PC-3 (cell line): ENCODE data around the gene SLC25A17. TPM values are rescaled to one million over a fixed set of nuclear protein-coding genes. Genes with fewer than 3 reads are reported as not detected.

ENCODE experiments used
- ATAC-seq: fragments of 200-7000 bp; cut with Tn5 transposase; 2 replicates; pipeline ENCODE4 v1.9.1; 2020; ENCODE audit warnings: mild to moderate bottlenecking, moderate library complexity
- BruUV-seq: library from RNA; stranded (reverse); fragments of 400-500 nt; replicated peaks from 2 replicates; lab custom pipeline; 2021; lab: Mats Ljungman, UMichigan
- CTCF ChIA-PET: fragments of 300-600 bp; sonication (Branson Sonifier 250); formaldehyde crosslinking; loops from one replicate; lab custom pipeline; 2022; ENCODE audit warnings: antibody characterized with exemption; lab: Charles Lee
- POLR2A ChIA-PET: fragments of 300-600 bp; sonication (Branson Sonifier 250); formaldehyde crosslinking; loops from one replicate; lab custom pipeline; 2022; ENCODE audit warnings: antibody characterized with exemption; ENCODE audit not compliant: unreplicated experiment; lab: Charles Lee
- DNase-seq: peaks from one replicate; pipeline ENCODE4 v3.0.0-alpha.2; 2015
- H2AFZ ChIP-seq: fragments of 300-600 bp; sonication (generic); 2 replicates; pipeline ENCODE4 v1.6.0; 2016; ENCODE audit warnings: antibody characterized with exemption, low read length
- H3F3A ChIP-seq: fragments of 300-600 bp; sonication (generic); one replicate; pipeline ENCODE4 v1.6.0; 2017; ENCODE audit warnings: antibody characterized with exemption, low read length, control low read depth, mild to moderate bottlenecking; ENCODE audit not compliant: unreplicated experiment
- H3K27ac ChIP-seq: fragments of 300-600 bp; sonication (generic); 2 replicates; pipeline ENCODE4 v1.5.1; 2016; ENCODE audit warnings: mild to moderate bottlenecking, low read length
- H3K27me3 ChIP-seq: fragments of 300-600 bp; sonication (generic); 2 replicates; pipeline ENCODE4 v1.6.1; 2016; ENCODE audit warnings: low read length, mixed read lengths
- H3K36me3 ChIP-seq: fragments of 300-600 bp; sonication (generic); 2 replicates; pipeline ENCODE4 v1.6.1; 2016; ENCODE audit warnings: low read depth, mixed run types, low read length, mixed read lengths
- H3K4me1 ChIP-seq: fragments of 300-600 bp; sonication (generic); 2 replicates; pipeline ENCODE4 v1.5.1; 2016; ENCODE audit warnings: low read length; ENCODE audit not compliant: insufficient read depth
- H3K4me2 ChIP-seq: fragments of 300-600 bp; sonication (generic); 2 replicates; pipeline ENCODE4 v1.6.0; 2016; ENCODE audit warnings: low read length
- H3K4me3 ChIP-seq: fragments of 300-600 bp; sonication (generic); 2 replicates; pipeline ENCODE4 v1.5.1; 2016; ENCODE audit warnings: mild to moderate bottlenecking, low read length, mixed read lengths
- H3K79me2 ChIP-seq: fragments of 300-600 bp; sonication (generic); 2 replicates; pipeline ENCODE4 v1.6.1; 2017; ENCODE audit warnings: low read length, mixed read lengths
- H3K9ac ChIP-seq: fragments of 300-600 bp; sonication (generic); 2 replicates; pipeline ENCODE4 v1.6.0; 2016; ENCODE audit warnings: mild to moderate bottlenecking, low read length
- H3K9me2 ChIP-seq: fragments of 300-600 bp; sonication (generic); replicated peaks from 2 replicates; pipeline ENCODE4 v1.6.1; 2016; ENCODE audit warnings: mixed run types, low read length, mixed read lengths
- H3K9me3 ChIP-seq: fragments of 300-600 bp; sonication (generic); 2 replicates; pipeline ENCODE4 v1.6.1; 2016; ENCODE audit warnings: low read length, mixed read lengths
- H4K20me1 ChIP-seq: fragments of 300-600 bp; sonication (generic); 2 replicates; pipeline ENCODE4 v1.6.1; 2016; ENCODE audit warnings: low read length, mixed read lengths
- CTCF ChIP-seq: fragments of 300-600 bp; sonication (generic); conservative IDR thresholded peaks from 2 replicates; pipeline ENCODE4 v1.5.1; 2017; ENCODE audit warnings: antibody characterized with exemption, low read depth, mild to moderate bottlenecking, low read length
- EZH2 ChIP-seq: fragments of 300-600 bp; sonication (generic); IDR thresholded peaks from one replicate; pipeline ENCODE4 v1.6.1; 2017; ENCODE audit warnings: antibody characterized with exemption, mild to moderate bottlenecking, low read length; ENCODE audit not compliant: unreplicated experiment
- EZH2phosphoT487 ChIP-seq: fragments of 300-600 bp; sonication (generic); IDR thresholded peaks from 2 replicates; pipeline ENCODE4 v1.6.1; 2018; ENCODE audit warnings: mild to moderate bottlenecking, antibody characterized with exemption, low read length, borderline replicate concordance
- intact Hi-C: fragments of 100-400 bp; cut with micrococcal nuclease; formaldehyde crosslinking; loops from 2 replicates; pipeline ENCODE4 v1.9.0; 2023
- total RNA-seq: library from RNA; depleted of rRNA; stranded (reverse); fragments of >200 nt; gene quantifications from 2 replicates; pipeline ENCODE4 v1.2.3, GENCODE V29; 2014

Gene SLC25A17
- total RNA-seq, 1 experiment from 2014 or later, result 18.3 TPM

DNA sequence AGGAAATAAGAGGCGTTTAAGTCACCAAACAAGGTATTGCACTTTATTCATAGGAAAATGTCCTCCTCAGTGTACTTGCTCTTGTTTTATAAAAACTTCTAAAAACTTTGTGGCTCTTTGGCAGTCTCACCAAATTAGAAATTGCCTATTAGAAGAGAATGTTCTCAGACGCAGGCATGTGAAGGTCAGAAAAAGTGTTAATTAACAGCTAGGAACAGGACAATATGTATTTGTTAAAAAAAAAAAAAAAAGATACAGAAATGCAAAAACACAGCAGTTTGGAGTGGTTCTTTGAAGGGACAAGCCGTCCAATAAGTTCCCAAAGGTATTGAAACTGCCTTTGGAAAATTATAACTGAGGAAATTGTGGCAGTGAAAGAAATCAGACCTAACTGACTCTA is 67.9 kb downstream of the SLC25A17 start:
- DNase-seq (no peak), ATAC-seq (no peak)
- Histone ChIP-seq H3K27ac (no peak overlapping the region), H3K4me2 (no peak overlapping the region), H3K4me1 (no peaks in the 10 kb centered on the region), H4K20me1 (no peaks in the 10 kb centered on the region), H3K9me3 (no peaks in the 10 kb centered on the region), H3F3A (no peaks in the 10 kb centered on the region), H3K9me2 (no peaks in the 10 kb centered on the region), H3K36me3 (no peaks in the 10 kb centered on the region), H3K4me3 (no peak overlapping the region), H3K9ac (no peak overlapping the region), H2AFZ (no peak overlapping the region), H3K79me2 (no peaks in the 10 kb centered on the region), H3K27me3 (no peaks in the 10 kb centered on the region)
- intact Hi-C loops, result no loop called here
- POLR2A ChIA-PET, result no interaction called here
- CTCF ChIA-PET, result no interaction called here
- no peak for TF ChIP-seq CTCF
- no peak for TF ChIP-seq EZH2
- no peak for TF ChIP-seq EZH2phosphoT487
- BruUV-seq, result no TSS peak

GRCh38 chr22:40749829-40750228 is 69.3 kb downstream of the SLC25A17 start:
- Histone ChIP-seq H3K36me3 (no peaks in the 10 kb centered on the region), H3K9me2 (no peaks in the 10 kb centered on the region), H3K4me1 (no peaks in the 10 kb centered on the region), H4K20me1 (no peaks in the 10 kb centered on the region), H2AFZ (no peak overlapping the region), H3F3A (no peaks in the 10 kb centered on the region), H3K4me3 (no peak overlapping the region), H3K9ac (no peak overlapping the region), H3K27me3 (no peaks in the 10 kb centered on the region), H3K27ac (no peak overlapping the region), H3K9me3 (no peaks in the 10 kb centered on the region), H3K79me2 (no peaks in the 10 kb centered on the region), H3K4me2 (no peak overlapping the region)
- DNase-seq (no peak), ATAC-seq (no peak)
- BruUV-seq, result no TSS peak
- ChIA-PET CTCF (no interaction called here), POLR2A (no interaction called here)
- TF ChIP-seq EZH2phosphoT487, result no peak
- TF ChIP-seq EZH2, result no peak
- no peak for TF ChIP-seq CTCF
- intact Hi-C loops, result no loop called here

- Histone ChIP-seq H3F3A (no peaks in the 10 kb centered on the region), H3K36me3 (no peaks in the 10 kb centered on the region), H2AFZ (no peak overlapping the region), H3K9ac (no peak overlapping the region), H3K4me3 (no peak overlapping the region), H3K9me2 (no peaks in the 10 kb centered on the region), H3K27ac (no peak overlapping the region), H3K4me1 (no peaks in the 10 kb centered on the region), H3K79me2 (no peaks in the 10 kb centered on the region), H3K4me2 (no peak overlapping the region), H3K27me3 (no peaks in the 10 kb centered on the region), H3K9me3 (no peaks in the 10 kb centered on the region), H4K20me1 (no peaks in the 10 kb centered on the region)
- BruUV-seq, result no TSS peak
- ATAC-seq (no peak), DNase-seq (no peak)
- intact Hi-C loops, result no loop called here
- ChIA-PET CTCF (no interaction called here), POLR2A (no interaction called here)
- TF ChIP-seq CTCF (no peak), EZH2 (no peak), EZH2phosphoT487 (no peak)
These were observed 70.5 kb downstream of the SLC25A17 start for GRCh38 chr22:40748388-40749355.
